ENCODE data around the gene SRSF4.
"Not testable (repeated sequence)": the region's sequence is repeated elsewhere in the genome, so short reads cannot be mapped to it uniquely, and the experiment has no call there.

SRSF4 gene

DNA sequence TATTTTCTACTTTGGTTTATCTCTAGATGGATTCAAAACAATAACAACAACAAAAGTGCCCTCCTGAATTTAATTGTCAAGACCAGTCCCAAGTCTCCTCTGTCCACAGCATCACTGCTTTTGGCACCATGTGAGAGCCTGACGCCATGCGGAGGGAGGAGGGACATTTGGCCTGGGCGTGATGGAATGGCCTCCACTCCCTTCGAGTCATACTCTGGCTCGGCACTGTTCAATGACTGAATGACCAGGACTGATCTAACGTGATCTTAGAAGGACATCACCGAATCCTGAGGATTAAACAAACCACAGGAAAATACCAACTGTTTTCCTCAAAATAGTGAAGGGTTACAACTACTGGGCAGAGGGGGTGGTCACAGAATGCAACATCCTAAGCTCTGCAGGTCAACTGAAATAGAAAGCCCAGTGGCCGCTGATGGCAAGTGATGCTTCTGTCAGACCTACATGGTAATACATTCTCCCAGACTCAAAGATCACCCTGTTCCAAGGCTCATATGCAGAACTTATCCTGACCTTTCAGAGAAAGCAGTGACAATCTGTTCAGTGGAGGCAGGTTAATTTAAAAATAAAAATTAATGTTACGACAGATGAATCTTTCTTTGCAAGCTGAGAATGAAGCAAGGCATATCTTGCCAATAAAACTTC lies 19.1 kb downstream of the SRSF4 start:
- DNase-seq: no peak

DNA sequence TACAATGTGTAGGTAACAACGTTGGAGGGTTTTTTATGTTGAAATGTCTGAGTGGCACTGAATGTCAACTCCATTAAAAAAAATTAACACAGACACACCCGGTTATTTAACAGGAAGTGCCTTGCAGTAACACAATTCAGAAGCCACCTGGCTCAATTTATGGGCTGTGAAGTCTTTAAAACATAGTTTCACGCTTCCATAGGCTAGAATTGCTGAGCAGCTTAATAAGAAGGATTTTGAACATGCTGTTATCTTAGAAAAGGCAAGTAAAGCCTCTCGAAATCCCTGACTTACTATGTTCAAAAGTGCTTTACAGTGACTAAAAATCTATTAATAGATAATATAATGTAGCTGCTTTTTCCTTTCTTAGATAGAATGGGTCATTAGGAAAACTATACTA lies 19.7 kb downstream of the SRSF4 start:
- no peak for DNase-seq

GRCh38 chr1:29159773-29160172 lies 21.9 kb downstream of the SRSF4 start:
- DNase-seq: no peak

- DNase-seq: no peak
Measured at GRCh38 chr1:29157269-29157601, 24.5 kb downstream of the SRSF4 start.

DNA sequence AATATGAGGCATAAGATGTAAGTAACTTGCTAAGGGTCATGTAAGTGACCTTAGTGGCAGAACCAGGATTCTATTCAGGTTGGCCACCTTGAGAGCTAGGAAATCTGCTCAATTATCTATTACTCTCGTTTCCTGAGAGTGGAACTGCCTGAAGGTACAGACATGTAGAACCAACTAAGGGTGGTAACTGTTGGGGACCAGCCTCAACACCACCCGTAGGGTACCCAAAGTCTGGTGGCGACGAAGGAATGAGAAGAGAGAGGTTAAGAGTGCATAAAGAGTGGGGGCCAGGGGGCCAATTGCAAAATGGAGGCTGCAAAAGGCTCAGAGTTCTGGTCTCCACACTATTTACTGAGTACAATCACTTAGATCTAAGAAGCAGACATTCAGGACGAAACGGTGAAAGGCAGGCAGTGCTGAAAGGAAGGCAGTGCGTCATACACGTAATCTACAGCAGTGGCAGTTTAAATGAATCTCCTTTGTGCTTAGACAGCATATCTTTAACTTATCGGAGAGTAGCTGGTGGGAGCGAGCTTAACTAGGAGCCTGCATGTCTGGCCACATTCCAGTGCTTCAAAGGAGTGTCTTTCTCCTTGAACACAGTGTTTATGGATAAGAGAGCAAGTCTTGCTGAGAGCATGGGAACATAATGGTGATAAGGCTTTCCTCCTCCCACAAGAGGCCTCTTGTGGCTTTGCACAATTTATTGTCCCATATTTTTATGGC lies 25.0 kb downstream of the SRSF4 start:
- DNase-seq: no peak

DNA sequence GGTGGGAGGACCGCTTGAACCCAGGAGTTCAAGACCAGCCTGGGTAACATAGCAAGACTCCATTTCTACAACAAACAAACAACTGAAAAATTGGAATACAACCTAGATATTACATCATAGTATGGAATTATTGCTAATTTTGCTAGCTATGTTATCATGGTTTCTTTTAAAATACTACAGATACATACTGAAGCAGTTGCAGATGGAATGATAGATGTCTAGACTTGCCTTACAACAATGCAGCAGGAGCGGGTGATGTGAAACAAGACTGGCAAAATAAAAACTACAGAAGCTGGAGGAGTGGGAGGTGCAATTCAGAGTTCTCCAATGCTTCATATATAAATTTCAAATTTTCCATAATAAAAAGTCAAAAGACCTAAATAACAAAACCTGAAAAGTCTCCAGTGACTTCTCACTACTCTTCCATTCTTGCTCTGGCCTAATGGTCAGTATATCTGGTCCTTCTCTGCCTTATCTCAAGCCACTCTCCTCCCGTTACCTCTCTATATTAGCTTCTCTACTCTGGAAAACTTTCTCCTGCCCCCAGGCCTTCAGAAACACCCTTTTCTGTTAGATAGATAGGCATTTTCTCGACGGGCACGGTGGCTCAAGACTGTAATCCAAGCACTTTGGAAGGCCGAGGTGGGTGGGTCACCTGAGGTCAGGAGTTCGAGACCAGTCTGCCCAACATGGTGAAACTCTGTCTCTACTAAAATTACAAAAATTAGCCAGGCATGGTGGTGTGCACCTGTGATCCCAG lies 29.5 kb downstream of the SRSF4 start:
- DNase-seq: no peak

DNA sequence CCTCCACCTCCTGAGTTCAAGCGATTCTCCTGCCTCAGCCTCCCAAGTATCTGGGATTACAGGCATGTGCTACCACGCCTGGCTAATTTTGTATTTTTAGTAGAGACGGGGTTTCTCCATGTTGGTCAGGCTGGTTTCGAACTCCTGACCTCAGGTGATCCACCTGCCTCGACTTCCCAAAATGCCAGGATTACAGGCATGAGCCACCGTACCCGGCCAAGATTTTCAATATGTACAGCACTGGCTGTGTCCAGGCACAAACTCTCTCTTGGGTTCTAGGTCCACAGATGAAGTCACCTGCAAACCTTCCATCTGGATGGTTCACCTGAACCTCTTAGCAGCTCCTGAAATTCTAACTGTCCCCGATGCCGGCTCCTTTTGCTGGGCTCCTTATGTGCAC lies 31.4 kb downstream of the SRSF4 start:
- not testable (repeated sequence) for DNase-seq

DNA sequence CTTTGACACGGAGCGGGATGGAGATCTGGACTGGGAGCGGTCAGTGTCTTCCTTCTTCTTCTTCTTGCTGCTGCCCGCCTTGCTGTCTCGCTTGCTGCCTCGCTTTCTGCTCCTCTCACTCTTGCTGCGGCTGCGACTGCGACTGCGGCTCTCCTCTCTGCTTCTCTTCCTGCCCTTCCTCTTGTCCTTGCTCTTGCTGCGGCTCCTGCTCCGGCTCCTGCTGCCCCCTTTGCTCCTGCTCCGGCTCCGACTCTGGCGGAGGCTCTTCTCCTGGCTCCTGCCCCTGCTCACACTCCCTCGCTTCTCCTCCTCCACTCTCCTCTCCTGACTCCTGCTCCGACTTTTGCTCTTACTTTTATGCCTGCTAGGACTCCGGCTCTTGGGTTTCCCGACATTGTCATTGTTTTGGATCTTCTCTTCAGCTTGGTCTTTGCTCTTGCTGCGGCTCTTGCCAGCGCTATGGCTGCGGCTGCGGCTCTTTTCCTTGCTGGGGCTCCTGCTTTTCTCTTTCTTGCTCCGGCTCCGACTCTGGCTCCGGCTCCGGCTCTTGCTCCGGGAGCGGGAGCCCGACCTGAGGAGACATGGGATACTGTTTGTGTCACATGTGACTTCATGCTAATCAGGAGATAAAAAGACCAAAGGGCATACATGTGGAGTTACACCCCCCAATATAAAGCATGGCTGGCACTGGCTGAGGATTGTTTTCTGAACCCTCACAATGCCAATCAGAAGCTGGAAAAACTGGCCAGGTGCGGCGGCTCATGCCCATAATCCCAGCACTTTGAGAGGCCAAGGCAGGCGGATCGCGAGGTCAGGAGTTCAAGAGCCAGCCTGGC lies 32.8 kb downstream of the SRSF4 start:
- no peak for DNase-seq

DNA sequence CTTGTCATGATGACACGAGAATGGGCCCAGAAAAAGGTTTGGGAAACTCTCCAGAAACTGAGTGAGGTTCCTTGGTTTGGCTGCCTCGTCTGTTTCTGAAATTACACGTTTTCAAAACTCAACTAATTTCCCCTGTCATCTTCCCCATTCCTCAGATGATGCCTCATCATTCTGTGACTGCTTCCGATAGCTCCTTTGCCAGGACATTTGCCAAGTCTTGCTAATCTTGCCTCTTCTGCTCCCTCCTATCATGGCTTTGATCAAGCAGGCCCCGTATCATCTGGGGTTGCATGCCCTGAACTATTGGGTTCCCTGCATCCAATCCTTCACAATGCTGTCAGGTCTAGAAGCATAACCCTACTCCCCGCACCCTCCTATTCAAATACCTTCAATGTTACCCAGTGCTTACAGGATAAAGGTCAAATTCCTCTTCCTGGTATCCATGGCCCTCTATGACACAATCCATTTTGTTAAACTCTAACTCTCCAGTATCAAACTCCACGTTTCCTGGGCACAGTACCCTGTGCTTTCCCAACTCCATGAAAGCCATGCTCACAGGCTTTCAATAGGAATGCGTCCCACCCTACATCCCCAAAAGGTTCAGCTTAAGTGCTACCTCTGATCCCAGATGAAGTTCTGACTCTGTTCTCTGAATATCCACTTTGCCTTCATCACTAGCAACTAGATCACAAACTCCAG lies 35.8 kb downstream of the SRSF4 start:
- no peak for DNase-seq

GRCh38 chr1:29144178-29144577 lies 37.5 kb downstream of the SRSF4 start:
- DNase-seq: no peak

- DNase-seq: no peak
Measured at GRCh38 chr1:29142714-29143113, 39.0 kb downstream of the SRSF4 start.

DNA sequence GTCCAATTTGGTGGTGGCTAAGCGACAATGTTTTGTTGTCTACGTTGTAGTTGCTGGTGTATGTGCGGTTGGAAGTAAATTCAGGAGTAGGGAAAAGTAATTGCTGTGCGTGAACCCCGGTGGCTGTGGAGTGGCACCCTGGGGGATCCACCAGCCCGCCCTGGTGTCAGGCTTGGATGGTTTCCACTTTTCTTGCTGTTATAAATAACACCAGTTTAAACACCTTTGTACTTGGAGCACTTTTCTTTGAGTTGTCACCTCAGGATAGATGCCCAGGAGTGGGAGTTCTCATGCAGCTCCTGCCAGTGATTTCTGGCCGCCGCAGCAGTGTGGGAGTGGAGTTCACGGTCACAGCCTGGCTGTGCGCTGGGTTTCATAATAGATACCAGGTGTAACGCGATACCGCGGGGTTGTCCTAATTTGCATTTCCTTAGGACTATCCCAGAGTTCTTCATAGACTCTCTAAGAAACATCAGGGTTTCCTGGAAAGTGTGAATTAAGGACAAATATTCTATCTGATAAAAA lies 45.2 kb downstream of the SRSF4 start:
- no peak for DNase-seq

- DNase-seq: no peak
Measured at GRCh38 chr1:29134695-29135028, 47.0 kb downstream of the SRSF4 start.

DNA sequence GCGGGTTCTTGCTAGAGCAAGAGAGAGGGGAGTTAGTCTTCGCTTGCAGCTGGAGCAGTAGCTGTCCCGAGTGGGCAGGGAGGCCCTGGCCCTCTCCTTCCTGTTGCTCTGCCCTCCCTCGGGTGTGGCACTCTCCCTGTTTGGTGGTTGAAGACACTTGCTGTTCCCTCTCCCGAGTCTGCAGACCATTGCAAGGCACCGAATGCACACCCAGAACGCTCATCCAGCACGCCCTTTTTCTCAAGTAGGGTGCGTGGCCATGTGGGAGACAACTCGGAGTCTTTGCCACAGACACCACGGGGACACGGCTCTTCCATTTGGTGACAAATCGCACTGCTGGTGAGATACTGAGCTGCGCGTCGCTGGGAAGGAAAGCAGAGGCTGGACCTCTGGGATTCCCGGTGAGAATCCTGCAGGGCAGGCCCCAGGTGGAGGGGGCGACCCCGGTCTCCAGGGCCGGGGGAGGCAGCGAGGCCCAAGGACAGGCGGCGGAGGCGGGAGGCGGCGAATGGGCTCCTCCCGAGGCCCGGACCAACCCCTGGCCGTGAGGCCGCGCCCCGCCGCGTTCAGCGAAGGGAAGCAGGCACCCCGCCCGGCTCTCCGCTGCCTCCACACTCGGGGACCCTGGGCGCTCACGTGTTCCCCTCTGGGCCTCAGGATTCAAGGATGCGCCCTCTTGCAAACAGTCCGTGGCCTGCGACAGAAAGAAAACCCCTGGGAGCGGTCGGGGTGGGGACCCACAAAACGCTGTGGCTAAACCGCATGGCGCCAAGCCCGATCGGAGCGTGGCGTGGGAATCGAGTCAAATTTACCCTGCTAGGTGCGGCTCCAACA lies 47.6 kb downstream of the SRSF4 start:
- DNase-seq: no peak

DNA sequence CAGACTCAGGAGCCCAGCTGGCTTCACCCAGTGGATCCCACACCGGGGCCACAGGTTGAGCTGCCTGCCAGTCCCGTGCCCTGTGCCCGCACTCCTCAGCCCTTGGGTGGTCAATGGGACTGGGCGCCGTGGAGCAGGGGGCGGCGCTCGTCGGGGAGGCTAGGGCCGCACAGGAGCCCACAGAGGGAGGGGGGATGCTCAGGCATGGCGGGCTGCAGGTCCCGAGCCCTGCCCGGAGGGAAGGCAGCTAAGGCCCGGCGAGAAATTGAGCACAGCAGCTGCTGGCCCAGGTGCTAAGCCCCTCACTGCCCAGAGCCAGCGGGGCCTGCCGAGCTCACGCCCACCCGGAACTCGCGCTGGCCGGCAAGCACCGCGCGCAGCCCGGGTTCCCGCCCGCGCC lies 50.6 kb downstream of the SRSF4 start:
- not testable (repeated sequence) for DNase-seq

GRCh38 chr1:29129916-29130315 lies 51.8 kb downstream of the SRSF4 start:
- no peak for DNase-seq

DNA sequence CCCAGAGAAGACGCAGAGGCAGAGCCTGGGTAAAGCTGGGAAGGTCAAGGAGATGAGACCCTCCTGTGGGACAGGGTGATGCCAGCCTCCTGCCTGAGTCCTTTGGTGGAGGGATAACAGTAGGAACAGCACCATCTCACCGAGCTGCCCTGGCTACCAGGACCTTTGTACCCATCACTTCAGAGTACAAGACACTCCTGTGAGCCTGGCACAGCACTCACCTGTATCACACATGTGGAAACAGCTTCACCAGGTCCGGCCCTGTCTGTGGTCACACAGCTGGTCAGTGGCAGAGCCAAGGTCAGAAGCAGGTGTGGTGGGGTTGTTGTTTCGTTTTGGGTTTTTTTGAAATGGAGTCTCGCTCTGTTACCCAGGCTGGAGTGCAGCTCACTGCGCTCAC lies 53.0 kb downstream of the SRSF4 start:
- DNase-seq: no peak

DNA sequence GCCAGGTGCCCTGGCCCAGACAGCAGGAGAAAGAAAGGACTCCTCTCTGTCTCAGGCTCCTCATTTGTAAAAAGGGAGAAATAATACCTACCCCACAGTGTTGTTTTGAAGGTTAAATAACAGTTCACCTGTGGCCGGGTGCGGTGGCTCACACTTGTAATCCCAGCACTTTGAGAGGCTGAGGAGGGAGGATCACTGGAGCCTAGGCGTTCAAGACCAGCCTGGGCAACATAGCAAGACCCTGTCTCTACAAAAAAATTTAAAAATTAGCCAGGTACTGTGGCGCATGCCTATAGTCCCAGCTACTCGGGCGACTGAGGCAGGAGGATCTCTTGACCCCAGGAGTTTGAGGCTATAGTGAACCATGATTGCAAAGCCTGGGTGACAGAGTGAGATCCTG lies 55.5 kb downstream of the SRSF4 start:
- DNase-seq: no peak

DNA sequence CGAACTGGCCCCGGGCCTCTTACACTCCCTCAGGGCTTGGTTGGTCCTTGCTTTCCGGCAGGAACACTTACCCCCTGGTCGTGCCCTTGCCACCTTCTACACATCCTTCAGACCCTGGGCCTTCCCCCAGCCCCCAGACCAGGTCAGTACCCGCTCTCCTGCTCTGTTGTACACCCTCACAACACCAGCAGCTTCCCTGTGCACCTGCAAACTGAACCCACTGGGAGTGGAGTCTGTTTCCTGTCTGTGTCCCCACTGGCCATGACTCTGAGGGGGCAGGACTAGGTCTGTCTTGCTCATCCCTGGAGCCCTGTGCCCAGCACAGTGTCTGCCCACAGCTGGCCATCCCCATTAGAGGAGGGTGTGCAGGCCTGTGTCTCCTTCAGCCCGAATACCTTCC lies 55.9 kb downstream of the SRSF4 start:
- no peak for DNase-seq

GRCh38 chr1:29125237-29125641 lies 56.5 kb downstream of the SRSF4 start:
- no peak for DNase-seq
